Activated T-cell treated with anti-CD3 and anti-CD28 coated beads, Interleukin-2, amount 50 U/mL, for 4 hours (primary cell): ENCODE data around the gene FAM72C. TPM values are rescaled to one million over a fixed set of nuclear protein-coding genes. Genes with fewer than 3 reads are reported as not detected.
A peak's percentile ranks its signal among the peaks of the same experiment; 100 is the strongest.
"Not testable (repeated sequence)": the region's sequence is repeated elsewhere in the genome, so short reads cannot be mapped to it uniquely, and the experiment has no call there.

Experiments
- ATAC-seq, 2 donors: fragments of 200-7000 bp; cut with Tn5 transposase; one replicate each; pipeline ENCODE4 v1.10.0; 2021
- DNase-seq: peaks from one replicate; pipeline ENCODE4 v3.0.0-alpha.2; 2020
- H3K27me3 Mint-ChIP-seq: one replicate; pipeline ENCODE4 v1.8.0; 2021; ENCODE audit warnings: low read depth, mixed read lengths
- H3K36me3 Mint-ChIP-seq: one replicate; pipeline ENCODE4 v1.8.0; 2022; ENCODE audit warnings: mixed read lengths; ENCODE audit not compliant: insufficient read depth
- H3K4me1 Mint-ChIP-seq: one replicate; pipeline ENCODE4 v1.8.0; 2021; ENCODE audit warnings: low read depth, mixed read lengths
- H3K4me3 Mint-ChIP-seq: one replicate; pipeline ENCODE4 v1.8.0; 2021; ENCODE audit warnings: mild to moderate bottlenecking, moderate library complexity, mixed read lengths
- H3K9me3 Mint-ChIP-seq: one replicate; pipeline ENCODE4 v1.8.0; 2021; ENCODE audit warnings: mixed read lengths
- total RNA-seq, 3 donors: library from RNA; stranded (reverse); gene quantifications; one replicate each; pipeline ENCODE4 v1.2.1, GENCODE V29; 2021

The FAM72C gene
- 1 to 10 TPM; 1.9 to 3.6 (median 2.7) TPM for total RNA-seq

GRCh38 chr1:143971924-143972700 lies at the start of gene FAM72C:
Gene FAM72C, minus strand, starts transcription at chr1:143971986. Its CDS starts 845 bp downstream, at chr1:143971141.
- not testable (repeated sequence) for DNase-seq, H3K27me3 Mint-ChIP-seq, H3K36me3 Mint-ChIP-seq, H3K9me3 Mint-ChIP-seq, H3K4me3 Mint-ChIP-seq, H3K4me1 Mint-ChIP-seq
- peak; percentile 85 for ATAC-seq

GRCh38 chr1:144020001-144020738 lies 48.4 kb upstream of the FAM72C start:
- H3K27me3 Mint-ChIP-seq, H3K36me3 Mint-ChIP-seq, H3K9me3 Mint-ChIP-seq, ATAC-seq, H3K4me3 Mint-ChIP-seq, DNase-seq, H3K4me1 Mint-ChIP-seq: not testable (repeated sequence)

- DNase-seq, H3K9me3 Mint-ChIP-seq, H3K4me3 Mint-ChIP-seq, H3K27me3 Mint-ChIP-seq, H3K36me3 Mint-ChIP-seq, ATAC-seq, H3K4me1 Mint-ChIP-seq: not testable (repeated sequence)
Observed at GRCh38 chr1:144019101-144019500, 47.3 kb upstream of the FAM72C start.

DNA sequence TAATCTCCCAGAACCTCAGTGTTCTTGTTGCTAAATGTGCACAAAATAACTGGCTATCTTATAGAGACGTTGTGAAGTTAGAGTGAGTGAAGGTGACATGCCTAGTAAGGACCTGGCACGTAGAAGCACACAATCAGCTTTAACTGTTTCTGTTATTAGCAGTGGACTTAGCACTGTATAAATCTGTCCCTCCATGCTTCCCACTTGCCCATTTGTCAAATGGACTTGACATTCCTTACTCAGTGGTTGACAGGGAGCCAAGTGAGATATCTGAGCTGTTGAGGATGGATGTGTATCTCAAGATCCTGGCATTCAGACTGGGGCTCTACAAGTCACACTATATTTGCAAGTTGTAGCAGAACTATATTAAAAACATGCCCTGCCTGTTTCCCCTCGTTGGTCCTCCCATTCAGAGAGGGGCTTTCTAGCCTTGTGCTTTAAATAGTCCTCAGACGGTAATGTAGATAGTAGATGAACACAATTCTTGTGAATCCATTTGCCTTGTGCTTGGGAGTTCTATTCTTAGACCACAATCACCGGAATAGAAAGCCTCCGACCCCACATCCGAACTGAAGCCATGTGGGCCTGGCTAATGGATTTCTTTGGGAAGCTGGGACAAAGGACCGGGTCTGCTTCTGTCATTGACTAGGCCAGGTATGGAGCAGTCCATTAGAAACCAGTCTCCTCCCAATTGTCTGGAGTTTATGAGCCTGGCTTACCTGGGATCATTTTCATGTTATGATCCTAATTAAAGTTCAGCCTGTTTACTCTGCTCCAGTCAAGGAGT lies 43.6 kb upstream of the FAM72C start:
- H3K4me1 Mint-ChIP-seq, DNase-seq, H3K4me3 Mint-ChIP-seq, H3K36me3 Mint-ChIP-seq, ATAC-seq, H3K27me3 Mint-ChIP-seq, H3K9me3 Mint-ChIP-seq: not testable (repeated sequence)

DNA sequence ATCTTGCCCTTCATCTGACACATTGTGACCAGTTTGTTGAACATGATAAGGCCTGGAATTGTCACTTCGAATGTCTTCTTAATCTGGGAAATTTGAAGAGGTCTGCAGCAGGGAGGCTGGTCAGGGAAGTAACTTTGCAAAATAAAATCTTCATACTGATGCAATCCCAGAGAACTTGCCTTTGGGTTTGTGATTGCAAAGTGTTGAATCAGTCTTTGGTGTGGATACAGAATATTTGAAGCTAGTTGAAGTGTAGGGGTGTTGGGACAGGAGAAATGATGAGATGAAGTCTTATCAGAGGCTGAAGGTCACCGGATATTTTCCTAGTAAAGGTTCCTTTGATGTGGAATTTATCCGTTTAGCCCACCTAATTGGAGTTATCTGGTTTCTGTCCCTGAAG lies 42.7 kb upstream of the FAM72C start:
- not testable (repeated sequence) for H3K4me3 Mint-ChIP-seq, H3K4me1 Mint-ChIP-seq, ATAC-seq, H3K36me3 Mint-ChIP-seq, H3K9me3 Mint-ChIP-seq, H3K27me3 Mint-ChIP-seq, DNase-seq

DNA sequence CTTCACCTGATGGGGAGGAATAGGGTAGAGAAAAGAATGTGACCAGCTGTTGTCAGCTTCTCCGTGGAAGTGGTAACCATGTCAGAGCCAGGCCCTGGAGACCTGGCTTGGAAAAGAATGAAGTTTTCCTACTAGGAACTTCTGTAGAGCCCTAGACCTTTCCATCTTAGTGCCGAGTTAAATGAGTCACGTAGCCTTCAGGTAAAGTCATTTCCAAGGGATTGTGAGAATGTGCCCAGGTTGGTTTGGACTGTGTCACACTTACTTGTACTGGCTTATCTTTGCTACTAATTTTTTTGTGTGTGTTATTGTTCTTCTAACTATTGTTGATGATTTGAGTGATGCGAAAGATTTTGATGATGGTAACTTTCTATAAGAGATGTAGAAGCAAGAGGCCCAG lies 42.3 kb upstream of the FAM72C start:
- DNase-seq, H3K9me3 Mint-ChIP-seq, H3K27me3 Mint-ChIP-seq, H3K4me3 Mint-ChIP-seq, ATAC-seq, H3K4me1 Mint-ChIP-seq, H3K36me3 Mint-ChIP-seq: not testable (repeated sequence)

- not testable (repeated sequence) for ATAC-seq, H3K27me3 Mint-ChIP-seq, H3K4me3 Mint-ChIP-seq, H3K4me1 Mint-ChIP-seq, H3K36me3 Mint-ChIP-seq, DNase-seq, H3K9me3 Mint-ChIP-seq
Observed at GRCh38 chr1:144012168-144012733, 40.5 kb upstream of the FAM72C start.

DNA sequence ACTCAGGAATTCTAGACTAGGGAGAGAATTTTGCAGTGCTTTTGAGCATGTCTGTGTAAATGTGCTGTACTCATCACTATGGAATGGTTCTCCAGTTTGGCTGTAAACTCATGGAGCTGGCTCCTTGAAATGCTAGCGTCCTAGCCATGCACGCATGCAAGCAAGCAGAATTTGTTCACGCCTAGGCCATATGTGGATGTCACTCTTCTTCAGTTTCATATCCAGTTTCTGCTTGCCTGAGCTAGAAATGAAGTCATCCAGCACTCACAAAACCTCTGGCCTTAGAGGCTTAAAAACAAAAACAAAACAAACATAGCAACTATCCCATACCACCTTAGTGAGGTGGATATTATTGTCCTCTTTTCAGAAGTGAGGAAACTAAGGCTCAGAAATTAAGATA lies 37.6 kb upstream of the FAM72C start:
- H3K4me3 Mint-ChIP-seq, ATAC-seq, H3K9me3 Mint-ChIP-seq, H3K27me3 Mint-ChIP-seq, H3K36me3 Mint-ChIP-seq, H3K4me1 Mint-ChIP-seq, DNase-seq: not testable (repeated sequence)

DNA sequence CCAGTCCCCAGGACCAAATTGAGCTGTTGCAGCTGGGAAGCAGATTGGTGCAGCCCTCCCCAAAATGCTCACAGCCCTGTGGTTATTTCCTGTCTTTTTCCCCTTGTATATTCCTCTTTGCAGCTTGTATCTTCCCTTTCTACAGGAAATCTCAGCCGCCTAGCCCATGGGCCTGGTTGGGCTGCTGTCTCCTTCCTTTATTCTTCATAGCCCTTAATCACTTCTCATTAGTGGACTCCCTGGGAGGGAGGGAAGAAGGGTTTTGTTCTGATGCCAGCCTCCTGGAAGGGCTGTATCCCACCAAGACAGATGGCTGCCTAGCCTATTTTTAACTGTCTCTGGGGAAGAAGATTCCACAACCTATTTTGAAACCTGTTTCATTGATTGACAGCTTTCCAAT lies 32.5 kb upstream of the FAM72C start:
- H3K4me1 Mint-ChIP-seq, H3K36me3 Mint-ChIP-seq, H3K9me3 Mint-ChIP-seq, H3K4me3 Mint-ChIP-seq, ATAC-seq, H3K27me3 Mint-ChIP-seq, DNase-seq: not testable (repeated sequence)

- not testable (repeated sequence) for DNase-seq, H3K4me3 Mint-ChIP-seq, H3K4me1 Mint-ChIP-seq, H3K36me3 Mint-ChIP-seq, H3K9me3 Mint-ChIP-seq, H3K27me3 Mint-ChIP-seq, ATAC-seq
Observed at GRCh38 chr1:144003306-144004029, 31.7 kb upstream of the FAM72C start.

- not testable (repeated sequence) for H3K4me3 Mint-ChIP-seq, DNase-seq, H3K27me3 Mint-ChIP-seq, ATAC-seq, H3K4me1 Mint-ChIP-seq, H3K36me3 Mint-ChIP-seq, H3K9me3 Mint-ChIP-seq
Observed at GRCh38 chr1:144002141-144002881, 30.5 kb upstream of the FAM72C start.

GRCh38 chr1:144001077-144001476 lies 29.3 kb upstream of the FAM72C start:
- ATAC-seq, H3K4me3 Mint-ChIP-seq, H3K4me1 Mint-ChIP-seq, DNase-seq, H3K9me3 Mint-ChIP-seq, H3K36me3 Mint-ChIP-seq, H3K27me3 Mint-ChIP-seq: not testable (repeated sequence)

DNA sequence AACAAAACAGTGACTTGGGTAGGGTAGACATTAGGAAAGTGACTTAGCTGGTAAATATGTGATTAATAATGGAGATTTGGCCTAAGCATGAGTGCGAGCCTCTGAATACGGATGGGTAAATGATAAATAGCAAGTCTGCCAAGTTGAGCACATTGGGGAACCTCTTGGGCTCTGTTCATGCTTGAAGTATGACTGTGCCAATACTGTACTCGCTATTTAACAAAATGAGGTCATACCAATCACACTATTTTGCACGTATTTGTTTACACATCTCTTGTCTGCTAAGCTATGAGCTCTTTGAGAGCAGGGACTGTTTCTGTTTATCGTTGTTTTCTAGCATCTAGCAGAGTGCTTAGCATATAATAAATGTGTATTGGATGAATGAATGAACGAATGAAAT lies 24.2 kb upstream of the FAM72C start:
- H3K36me3 Mint-ChIP-seq, H3K9me3 Mint-ChIP-seq, ATAC-seq, H3K4me1 Mint-ChIP-seq, H3K4me3 Mint-ChIP-seq, DNase-seq, H3K27me3 Mint-ChIP-seq: not testable (repeated sequence)
